Activated CD8-positive, alpha-beta memory T cell treated with anti-CD3 and anti-CD28 coated beads for 48 hours (primary cell): ENCODE data around the gene C19orf38.
A peak's percentile ranks its signal among the peaks of the same experiment; 100 is the strongest.
"Not testable (repeated sequence)": the region's sequence is repeated elsewhere in the genome, so short reads cannot be mapped to it uniquely, and the experiment has no call there.

Source experiments
- DNase-seq, 3 experiments: peaks; one replicate each; pipeline ENCODE4 v3.0.0-alpha.2; 2020; ENCODE audit warnings: low read depth in 2 of 3, low spot score in 2 of 3

C19orf38 gene

GRCh38 chr19:10846500-10847202, 1.6 kb upstream of the C19orf38 start:
- no peak for DNase-seq

GRCh38 chr19:10850631-10851030, 2.4 kb downstream of the C19orf38 start:
- no peak for DNase-seq

GRCh38 chr19:10852098-10852800, 4.0 kb downstream of the C19orf38 start:
- DNase-seq, result no peak

GRCh38 chr19:10852941-10853340, 4.7 kb downstream of the C19orf38 start:
- no peak for DNase-seq

GRCh38 chr19:10854350-10855089, 6.3 kb downstream of the C19orf38 start:
- no peak for DNase-seq

- no peak for DNase-seq
Observed at GRCh38 chr19:10855879-10856522, 7.8 kb downstream of the C19orf38 start.

- DNase-seq, result not testable (repeated sequence)
Observed at GRCh38 chr19:10856899-10857298, 8.7 kb downstream of the C19orf38 start.

- DNase-seq, result no peak
Observed at GRCh38 chr19:10858204-10858828, 10.1 kb downstream of the C19orf38 start.

GRCh38 chr19:10861103-10861651, 13.0 kb downstream of the C19orf38 start:
- DNase-seq, result no peak

- no peak for DNase-seq
Observed at GRCh38 chr19:10862561-10863106, 14.4 kb downstream of the C19orf38 start.

- DNase-seq, result no peak
Observed at GRCh38 chr19:10863107-10863717, 15.0 kb downstream of the C19orf38 start.

- peak; percentile 44 to 74 (median 65) for DNase-seq
Observed at GRCh38 chr19:10864538-10864899, 16.3 kb downstream of the C19orf38 start.

- DNase-seq, result no peak
Observed at GRCh38 chr19:10866495-10866894, 18.3 kb downstream of the C19orf38 start.

GRCh38 chr19:10868872-10869547, 20.8 kb downstream of the C19orf38 start:
- DNase-seq, result no peak

- DNase-seq, result not testable (repeated sequence)
Observed at GRCh38 chr19:10869872-10870311, 21.7 kb downstream of the C19orf38 start.

GRCh38 chr19:10870501-10870954, 22.3 kb downstream of the C19orf38 start:
- no peak for DNase-seq

- peak; percentile 94 to 99 (median 96) for DNase-seq
Observed at GRCh38 chr19:10870955-10871603, 22.9 kb downstream of the C19orf38 start, which contains the start of gene CARM1. CARM1 (plus strand) TSS chr19:10871553; CDS start chr19:10871703, 150 bp downstream.

GRCh38 chr19:10871711-10872545, 23.7 kb downstream of the C19orf38 start:
- DNase-seq, result peak in 2 of 3 experiments; percentile 18 to 40
